Neuronal stem cell (in vitro differentiated cells): ENCODE data around the gene TRIM36.

Experiments used
- DNase-seq: peaks from one replicate; pipeline ENCODE4 v3.0.0-alpha.2; 2013; ENCODE audit warnings: low spot score
- H2AFZ ChIP-seq: one replicate; pipeline ENCODE4 v1.6.1; 2013; ENCODE audit warnings: mild to moderate bottlenecking, low read length, inconsistent platforms
- H2AK5ac ChIP-seq: 2 replicates; pipeline ENCODE4 v1.6.1; 2013; ENCODE audit warnings: low read depth, mild to moderate bottlenecking, inconsistent platforms, low read length, moderate library complexity, mixed read lengths
- H2BK120ac ChIP-seq: 2 replicates; pipeline ENCODE4 v1.6.1; 2013; ENCODE audit warnings: low read depth, mild to moderate bottlenecking, inconsistent platforms, low read length, moderate library complexity, mixed read lengths
- H2BK12ac ChIP-seq: one replicate; pipeline ENCODE4 v1.6.1; 2013; ENCODE audit warnings: low read length, inconsistent platforms
- H2BK15ac ChIP-seq: 2 replicates; pipeline ENCODE4 v1.6.1; 2013; ENCODE audit warnings: mild to moderate bottlenecking, low read length, inconsistent platforms, mixed read lengths
- H2BK5ac ChIP-seq: one replicate; pipeline ENCODE4 v1.6.1; 2013; ENCODE audit warnings: inconsistent platforms, mild to moderate bottlenecking, low read length, moderate library complexity
- H3K14ac ChIP-seq: one replicate; pipeline ENCODE4 v1.6.1; 2013; ENCODE audit warnings: low read length, inconsistent platforms
- H3K18ac ChIP-seq: 2 replicates; pipeline ENCODE4 v1.6.1; 2013; ENCODE audit warnings: low read length, inconsistent platforms
- H3K23ac ChIP-seq: 2 replicates; pipeline ENCODE4 v1.6.1; 2013; ENCODE audit warnings: low read depth, mild to moderate bottlenecking, mixed read lengths, low read length, inconsistent platforms; ENCODE audit not compliant: poor library complexity
- H3K27ac ChIP-seq: replicated peaks from 3 replicates; pipeline ENCODE4 v1.5.1; 2013; ENCODE audit warnings: low read length, inconsistent platforms
- H3K27me3 ChIP-seq, 3 experiments: 2 replicates each; pipeline ENCODE4 v1.6.1; 2013; ENCODE audit warnings: low read length in 3 of 3, mild to moderate bottlenecking in 2 of 3, inconsistent platforms in 1 of 3, low read depth in 1 of 3, mixed read lengths in 1 of 3, moderate library complexity in 1 of 3; ENCODE audit not compliant: control insufficient read depth in 3 of 3, insufficient read depth in 3 of 3
- H3K36me3 ChIP-seq, 2 donors: replicated peaks in 1 of 2; 2 replicates each; pipeline ENCODE4 v1.6.1; 2013; ENCODE audit warnings: low read length in 2 of 2; ENCODE audit not compliant: control insufficient read depth in 2 of 2, insufficient read depth in 2 of 2
- H3K4ac ChIP-seq: 2 replicates; pipeline ENCODE4 v1.6.1; 2013; ENCODE audit warnings: inconsistent platforms, mild to moderate bottlenecking, low read length, moderate library complexity
- H3K4me1 ChIP-seq, 2 donors: 1 replicate in 1 of 2; 2 replicates in 1 of 2; pipeline ENCODE4 v1.6.1; 2013; ENCODE audit warnings: low read length in 2 of 2, low read depth in 1 of 2; ENCODE audit not compliant: control insufficient read depth in 2 of 2, insufficient read depth in 1 of 2
- H3K4me2 ChIP-seq: one replicate; pipeline ENCODE4 v1.6.1; 2013; ENCODE audit warnings: mild to moderate bottlenecking, low read length, inconsistent platforms; ENCODE audit not compliant: insufficient read depth, poor library complexity, severe bottlenecking
- H3K4me3 ChIP-seq, 2 donors: 2 replicates each; pipeline ENCODE4 v1.5.1; 2013; ENCODE audit warnings: low read length in 2 of 2, mild to moderate bottlenecking in 2 of 2, inconsistent platforms in 1 of 2, moderate library complexity in 1 of 2
- H3K79me1 ChIP-seq: one replicate; pipeline ENCODE4 v1.6.1; 2013; ENCODE audit warnings: low read depth, mild to moderate bottlenecking, inconsistent platforms, low read length, moderate library complexity
- H3K9ac ChIP-seq: one replicate; pipeline ENCODE4 v1.6.1; 2013; ENCODE audit warnings: mild to moderate bottlenecking, low read depth, low read length, inconsistent platforms; ENCODE audit not compliant: poor library complexity
- H3K9me3 ChIP-seq, 2 donors: replicated peaks in 1 of 2; 2 replicates each; pipeline versions ENCODE3 to v1.6.1; 2013; ENCODE audit warnings: low read length in 2 of 2, mild to moderate bottlenecking in 2 of 2, inconsistent platforms in 1 of 2, low read depth in 1 of 2, mixed read lengths in 1 of 2, moderate library complexity in 1 of 2; ENCODE audit not compliant: control insufficient read depth in 2 of 2, insufficient read depth in 1 of 2
- H4K8ac ChIP-seq: one replicate; pipeline ENCODE4 v1.6.1; 2013; ENCODE audit warnings: low read depth, mild to moderate bottlenecking, inconsistent platforms, low read length, moderate library complexity
- H4K91ac ChIP-seq: one replicate; pipeline ENCODE4 v1.6.1; 2013; ENCODE audit warnings: low read length, low read depth, mild to moderate bottlenecking, inconsistent platforms; ENCODE audit not compliant: poor library complexity
- WGBS, 2 donors: extraction: QIAGEN DNeasy Blood & Tissue Kit; methylation state at CpG; one replicate each; pipeline ENCODE4 v1.1.7; 2013; ENCODE audit warnings: missing lambda C conversion rate in 2 of 2, mixed read lengths in 1 of 2; ENCODE audit not compliant: insufficient read length in 2 of 2, insufficient replicate concordance in 1 of 2; ENCODE audit errors: extremely low coverage in 2 of 2; 5-methylcytosine and 5-hydroxymethylcytosine counted together

Gene TRIM36

GRCh38 chr5:115100319-115100955, 69.3 kb downstream of the TRIM36 start:
- Histone ChIP-seq H3K27me3 (peaks cover 0 to under 1% (median 0%) of the 10 kb centered on the region in 3 experiments), H3K4me1 (peaks cover 0 to 2% of the 10 kb centered on the region in 2 donors), H4K8ac (no peak overlapping the region), H2BK12ac (no peak overlapping the region), H4K91ac (no peak overlapping the region), H2BK5ac (no peak overlapping the region), H3K9ac (no peak overlapping the region), H3K4me2 (no peak overlapping the region), H3K36me3 (no peaks in the 10 kb centered on the region), H3K27ac (no peak overlapping the region), H3K79me1 (no peaks in the 10 kb centered on the region), H2BK15ac (no peak overlapping the region), H3K18ac (no peak overlapping the region), H3K4ac (no peak overlapping the region), H3K23ac (no peak overlapping the region), H2AK5ac (no peak overlapping the region), H3K14ac (no peak overlapping the region), H2BK120ac (no peak overlapping the region), H2AFZ (no peak overlapping the region), H3K4me3 (no peak overlapping the region), H3K9me3 (peaks cover 0 to 2% of the 10 kb centered on the region in 2 donors)
- WGBS, 2 donors: no CpG with 5 or more reads among the region's 6 CpGs
- no peak for DNase-seq

- H3K79me1 ChIP-seq: no peaks in the 10 kb centered on the region
- peaks cover 0 to 2% of the 10 kb centered on the region in 2 donors for H3K9me3 ChIP-seq
- H2BK12ac ChIP-seq: no peak overlapping the region
- DNase-seq: peak; percentile 24
- H4K8ac ChIP-seq: no peak overlapping the region
- WGBS, 2 donors: no CpG with 5 or more reads among the region's 2 CpGs
- no peak overlapping the region for H2BK120ac ChIP-seq
- H3K18ac ChIP-seq: no peak overlapping the region
- H4K91ac ChIP-seq: no peak overlapping the region
- no peak overlapping the region for H3K4ac ChIP-seq
- no peaks in the 10 kb centered on the region for H3K36me3 ChIP-seq
- H3K4me2 ChIP-seq: no peak overlapping the region
- no peak overlapping the region for H3K27ac ChIP-seq
- peaks cover 0 to 17% (median 0%) of the 10 kb centered on the region in 3 experiments for H3K27me3 ChIP-seq
- no peak overlapping the region for H3K9ac ChIP-seq
- no peak overlapping the region for H3K14ac ChIP-seq
- H2BK5ac ChIP-seq: no peak overlapping the region
- peaks cover 0 to 2% of the 10 kb centered on the region in 2 donors for H3K4me1 ChIP-seq
- no peak overlapping the region for H3K23ac ChIP-seq
- H3K4me3 ChIP-seq: no peak overlapping the region
- H2BK15ac ChIP-seq: no peak overlapping the region
- no peak overlapping the region for H2AFZ ChIP-seq
- H2AK5ac ChIP-seq: no peak overlapping the region
Observed at GRCh38 chr5:115098041-115098702, 71.5 kb downstream of the TRIM36 start.

GRCh38 chr5:115097236-115097635, 72.5 kb downstream of the TRIM36 start:
- Histone ChIP-seq H3K9ac (no peak overlapping the region), H2BK5ac (no peak overlapping the region), H2BK12ac (no peak overlapping the region), H3K79me1 (no peaks in the 10 kb centered on the region), H2AK5ac (no peak overlapping the region), H3K18ac (no peak overlapping the region), H3K4me3 (no peak overlapping the region), H3K14ac (no peak overlapping the region), H4K8ac (no peak overlapping the region), H2BK120ac (no peak overlapping the region), H4K91ac (no peak overlapping the region), H2BK15ac (no peak overlapping the region), H3K23ac (no peak overlapping the region), H3K27me3 (peaks cover 0 to 17% (median 0%) of the 10 kb centered on the region in 3 experiments), H3K36me3 (no peaks in the 10 kb centered on the region), H3K4me2 (no peak overlapping the region), H2AFZ (no peak overlapping the region), H3K4ac (no peak overlapping the region), H3K27ac (no peak overlapping the region), H3K9me3 (peaks cover 0 to 2% of the 10 kb centered on the region in 2 donors), H3K4me1 (peaks cover 0 to 2% of the 10 kb centered on the region in 2 donors)
- no CpG with 5 or more reads among the region's 2 CpGs for WGBS, 2 donors
- DNase-seq: no peak

- H3K4me3 ChIP-seq: no peak overlapping the region
- H4K91ac ChIP-seq: no peak overlapping the region
- H3K4me2 ChIP-seq: no peak overlapping the region
- no peak overlapping the region for H2AFZ ChIP-seq
- H3K18ac ChIP-seq: no peak overlapping the region
- no peak overlapping the region for H3K4ac ChIP-seq
- H3K36me3 ChIP-seq: no peaks in the 10 kb centered on the region
- no peak overlapping the region for H3K27ac ChIP-seq
- H3K9me3 ChIP-seq: peaks cover 0 to 2% of the 10 kb centered on the region in 2 donors
- H2BK15ac ChIP-seq: no peak overlapping the region
- H3K23ac ChIP-seq: no peak overlapping the region
- no peak overlapping the region for H2BK120ac ChIP-seq
- H2BK5ac ChIP-seq: no peak overlapping the region
- no peak overlapping the region for H3K14ac ChIP-seq
- no peak overlapping the region for H3K9ac ChIP-seq
- no peak overlapping the region for H2BK12ac ChIP-seq
- no peak overlapping the region for H2AK5ac ChIP-seq
- H4K8ac ChIP-seq: no peak overlapping the region
- peaks cover 0 to 17% (median 0%) of the 10 kb centered on the region in 3 experiments for H3K27me3 ChIP-seq
- H3K79me1 ChIP-seq: no peaks in the 10 kb centered on the region
- no CpG with 5 or more reads among the region's 7 CpGs for WGBS, 2 donors
- DNase-seq: no peak
- H3K4me1 ChIP-seq: peaks cover 0 to 2% of the 10 kb centered on the region in 2 donors
Observed at GRCh38 chr5:115096034-115096769, 73.5 kb downstream of the TRIM36 start.
